Activated CD8-positive, alpha-beta memory T cell treated with anti-CD3 and anti-CD28 coated beads, Interleukin-2, amount 50 U/mL, for 1 hour (primary cell): ENCODE data around the gene PGAP2.

Experiments used
- DNase-seq: peaks from one replicate; pipeline ENCODE4 v3.0.0-alpha.2; 2020; ENCODE audit errors: extremely low read depth

The PGAP2 gene

DNA sequence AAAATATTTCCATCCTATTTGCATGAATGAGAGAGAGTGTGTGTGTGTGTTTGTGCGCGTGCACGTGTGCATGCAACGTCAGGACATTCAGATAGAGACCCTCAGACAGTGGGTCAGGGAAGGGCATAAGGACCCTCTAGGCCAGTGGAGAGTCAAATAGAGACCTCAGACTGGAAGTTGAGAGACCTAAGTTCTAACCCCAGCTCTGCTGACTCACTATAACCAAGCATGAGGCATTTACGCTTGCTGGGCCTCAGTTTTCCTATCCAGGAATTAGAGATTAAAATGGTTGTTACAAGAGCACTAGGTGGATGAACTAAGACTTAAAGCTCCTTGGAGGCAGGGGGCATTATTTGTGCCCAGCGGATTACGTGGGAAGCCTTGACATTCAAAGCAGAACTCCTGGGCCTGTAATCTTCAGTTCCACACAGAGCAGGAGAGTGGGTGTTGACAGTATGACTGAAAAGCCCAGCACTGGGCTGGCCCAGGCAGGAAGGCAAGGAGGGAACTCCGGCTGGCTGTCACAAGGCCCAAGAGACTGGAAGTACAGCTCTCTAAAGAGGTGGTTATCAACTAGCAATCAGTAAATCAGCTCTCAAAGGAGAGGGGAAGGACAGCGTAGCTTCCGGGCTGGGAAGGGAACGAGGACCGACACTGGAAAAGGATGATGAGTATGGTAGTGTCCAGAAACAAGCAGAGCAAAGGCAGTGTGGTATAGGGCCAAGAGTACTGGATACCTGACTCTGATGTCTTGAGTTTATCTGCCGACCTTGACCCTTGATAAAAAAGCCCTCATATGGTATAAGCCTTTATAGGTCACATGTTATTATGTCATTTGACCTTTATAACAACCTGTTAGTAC, 23.2 kb downstream of the PGAP2 start:
- DNase-seq: no peak

DNA sequence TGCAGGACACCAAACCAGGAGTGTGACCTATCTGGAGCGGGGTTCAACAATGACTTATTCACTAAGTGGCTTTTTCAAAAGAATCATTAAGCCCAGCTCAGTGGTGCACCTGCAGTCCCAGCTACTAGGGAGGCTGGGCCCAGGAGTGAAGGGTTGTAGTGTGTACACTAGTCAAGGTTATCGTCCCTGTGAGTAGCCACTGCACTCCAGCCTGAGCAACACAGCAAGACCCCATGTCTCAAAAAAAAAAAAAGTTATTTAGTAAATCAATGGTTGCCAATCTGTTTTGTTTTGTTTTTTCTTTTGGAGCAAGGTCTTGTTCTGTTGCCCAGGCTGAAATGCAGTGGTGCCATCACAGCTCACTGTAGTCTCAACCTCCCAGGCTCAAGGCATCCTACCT, 24.5 kb downstream of the PGAP2 start:
- no peak for DNase-seq

DNA sequence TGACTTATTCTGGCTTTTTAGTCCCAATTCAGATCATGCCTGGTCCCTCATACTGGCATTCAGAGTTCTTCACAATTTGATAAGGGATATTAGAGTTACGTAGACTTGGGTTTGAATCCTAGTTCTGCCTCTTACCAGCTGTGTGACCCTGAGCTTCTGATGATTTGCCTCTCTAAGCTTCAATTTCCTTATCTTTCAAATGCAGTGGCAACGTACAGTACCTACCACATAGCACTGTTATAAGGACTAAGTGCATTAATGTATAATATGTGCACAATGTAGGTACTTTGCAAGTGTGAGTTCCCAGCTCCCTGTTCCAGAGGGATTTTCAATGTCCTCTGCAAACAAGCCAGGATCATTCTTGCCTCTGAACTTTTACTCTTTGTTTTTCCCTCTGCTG, 25.1 kb downstream of the PGAP2 start:
- DNase-seq: no peak

DNA sequence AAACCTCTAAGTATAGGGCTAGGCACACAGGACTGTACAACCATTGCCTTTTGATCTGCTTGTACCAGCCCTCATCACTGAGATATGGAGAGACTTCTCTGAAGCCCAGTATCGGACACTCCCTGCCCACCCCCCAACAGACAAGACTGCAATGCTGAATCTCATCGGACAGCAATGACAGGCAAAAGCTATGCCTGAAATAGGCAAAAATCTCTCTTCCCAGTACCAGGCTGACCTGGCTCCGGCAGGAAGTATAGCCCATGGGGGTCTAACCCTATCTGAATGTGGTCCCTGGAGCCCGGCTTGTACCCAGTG, 25.9 kb downstream of the PGAP2 start:
- no peak for DNase-seq

DNA sequence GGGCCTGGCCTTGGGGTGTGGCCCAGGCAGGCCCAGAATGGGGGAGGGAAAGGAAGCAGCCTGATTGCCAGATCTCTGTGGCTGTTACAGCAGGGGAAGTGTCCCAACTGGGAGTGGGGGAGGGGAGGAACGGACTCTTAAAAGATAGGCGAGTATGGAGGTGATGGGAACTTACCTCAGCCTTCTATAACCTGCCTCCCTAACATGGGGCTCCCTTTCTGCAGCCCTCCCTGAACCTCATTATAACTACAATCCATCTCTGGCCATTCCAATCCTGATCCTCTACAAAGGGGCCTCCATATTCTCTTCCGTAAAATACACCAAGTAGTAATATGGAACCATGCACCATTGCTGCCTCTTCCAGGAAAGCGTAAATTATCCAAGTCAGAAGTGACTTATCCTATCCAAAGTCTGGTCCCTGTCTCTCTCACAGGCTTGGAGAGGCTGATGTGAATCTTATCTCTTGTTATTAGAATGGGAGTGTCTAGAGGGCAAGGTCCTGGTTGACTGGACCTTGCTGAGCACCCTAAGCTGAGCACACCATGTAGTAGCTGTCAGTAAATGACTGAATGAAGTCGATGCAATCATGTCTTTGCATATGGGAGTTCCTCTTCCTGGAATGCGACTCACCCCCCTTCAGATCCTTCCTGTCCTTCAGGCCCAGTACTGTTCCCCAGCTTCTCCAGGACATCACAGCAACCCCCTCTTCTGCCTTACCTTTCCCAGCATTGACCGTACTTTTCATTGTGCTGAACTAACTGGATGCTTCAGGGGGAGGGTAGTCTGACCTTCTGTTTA, 26.5 kb downstream of the PGAP2 start:
- DNase-seq: no peak

DNA sequence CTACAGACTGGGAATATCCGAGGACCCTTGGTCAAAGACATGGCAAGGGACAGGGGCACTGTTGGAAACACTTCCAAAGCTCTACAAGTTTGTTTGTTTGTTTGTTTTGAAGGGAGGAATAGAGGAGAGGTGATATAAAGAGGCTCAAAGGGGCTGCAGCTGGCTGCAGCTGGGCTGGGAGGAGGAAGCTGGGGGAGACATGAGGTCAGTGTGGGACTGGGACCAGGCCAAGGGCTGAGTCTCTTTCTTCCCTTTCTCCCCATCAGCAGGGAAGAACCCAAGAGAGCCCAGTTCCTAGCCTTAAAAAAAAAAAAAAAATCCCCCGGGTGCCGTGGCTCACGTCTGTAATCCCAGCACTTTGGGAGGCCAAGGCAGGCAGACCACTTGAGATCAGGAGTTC, 27.4 kb downstream of the PGAP2 start:
- DNase-seq: no peak

DNA sequence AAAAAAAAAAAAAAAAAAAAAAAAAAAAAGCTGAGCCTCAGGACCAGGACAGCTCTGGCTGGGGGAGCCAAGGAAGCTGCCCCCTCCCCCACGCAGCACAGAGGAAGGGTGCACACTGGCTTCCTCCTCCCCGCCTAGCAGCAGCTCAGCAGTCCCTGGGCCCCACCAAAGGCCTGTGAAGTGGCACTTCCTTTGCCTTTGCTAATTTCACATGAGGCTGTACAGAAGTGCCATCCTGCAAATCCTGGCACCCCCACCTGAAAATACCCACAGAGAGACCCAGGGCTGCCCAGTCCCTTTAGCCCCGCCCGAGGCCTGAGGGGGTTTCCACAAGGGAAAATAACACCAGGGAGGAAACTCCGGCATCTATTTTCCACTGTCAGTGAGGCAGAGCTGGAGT, 28.5 kb downstream of the PGAP2 start:
- no peak for DNase-seq

DNA sequence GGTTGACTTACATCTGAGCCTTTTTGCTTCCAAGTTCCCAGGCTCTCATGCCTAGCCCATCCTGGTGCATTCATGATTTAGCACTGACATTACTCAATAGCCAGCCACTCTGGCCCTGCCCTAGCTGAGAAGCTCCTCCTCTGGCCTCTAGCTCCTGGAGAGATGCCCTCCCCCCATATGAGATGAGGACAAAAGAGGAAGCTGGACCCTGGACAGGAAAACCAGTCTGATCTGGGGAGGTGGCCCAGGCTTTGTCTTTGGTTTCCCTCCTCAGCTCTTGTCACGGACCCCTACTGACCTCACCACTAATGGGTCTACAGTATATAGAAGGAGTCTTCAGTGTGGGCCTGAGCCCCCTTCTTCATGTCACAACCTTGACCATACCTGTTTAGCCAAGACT, 29.4 kb downstream of the PGAP2 start:
- DNase-seq: no peak

DNA sequence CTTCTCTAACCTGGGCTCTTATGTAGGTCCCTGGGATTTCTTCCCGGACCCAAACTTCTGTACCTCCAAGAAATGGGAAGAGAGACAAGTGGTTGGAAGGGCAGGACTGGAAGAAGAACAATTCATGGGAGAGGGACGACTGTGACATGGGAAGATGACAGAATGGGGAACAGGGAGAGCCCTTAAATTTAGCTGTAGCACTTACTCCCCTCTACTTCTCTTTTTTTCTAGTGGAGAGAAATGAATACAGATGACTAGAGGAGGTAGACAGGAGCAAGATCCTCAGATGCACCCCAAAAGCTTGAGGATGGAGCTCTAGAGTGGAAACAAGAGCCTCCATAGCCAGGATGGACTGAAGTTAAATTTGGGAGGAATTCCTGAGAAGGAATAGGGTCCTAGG, 30.1 kb downstream of the PGAP2 start:
- no peak for DNase-seq

DNA sequence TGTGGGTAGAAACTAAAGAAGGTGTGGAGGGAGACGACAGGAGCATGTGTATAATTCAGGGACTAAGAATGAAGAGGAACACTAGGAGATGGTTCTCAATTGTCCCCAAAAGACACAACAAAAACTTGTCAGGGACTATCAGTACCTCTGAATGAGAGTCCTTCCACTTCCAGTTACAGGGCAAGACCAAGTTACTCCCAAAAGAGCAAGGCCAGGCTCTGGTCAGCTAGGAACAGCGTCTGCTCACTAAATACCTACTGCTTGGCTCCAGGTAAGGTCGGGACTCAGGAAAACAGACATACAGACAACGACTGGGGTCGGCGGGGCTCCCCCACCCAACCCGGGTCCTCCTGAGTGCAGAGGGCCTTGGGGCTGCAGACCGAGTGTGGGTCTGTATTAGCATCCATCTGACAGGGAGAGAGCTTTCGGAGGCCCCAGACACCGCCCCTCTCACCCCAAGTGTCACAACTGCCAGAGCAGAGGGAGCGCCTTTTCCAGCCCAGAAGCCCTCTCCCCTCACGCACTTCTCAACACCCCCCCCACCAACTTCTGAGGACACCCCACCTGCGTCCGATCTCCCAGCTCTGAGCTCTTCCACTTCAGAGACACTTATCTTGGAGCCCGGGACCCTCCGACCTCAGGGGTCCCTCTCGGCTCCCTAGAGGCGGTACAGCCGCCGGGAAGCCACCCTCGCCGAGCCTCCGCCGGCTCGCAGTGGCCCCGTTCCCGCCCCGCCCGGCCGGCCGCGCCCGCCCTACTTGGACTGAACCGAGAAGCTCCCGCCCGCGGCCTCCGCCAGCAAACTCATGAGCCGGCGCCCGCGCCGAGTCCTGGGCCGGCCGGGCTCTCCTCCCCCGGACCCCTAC, 31.9 kb downstream of the PGAP2 start:
- no peak for DNase-seq

DNA sequence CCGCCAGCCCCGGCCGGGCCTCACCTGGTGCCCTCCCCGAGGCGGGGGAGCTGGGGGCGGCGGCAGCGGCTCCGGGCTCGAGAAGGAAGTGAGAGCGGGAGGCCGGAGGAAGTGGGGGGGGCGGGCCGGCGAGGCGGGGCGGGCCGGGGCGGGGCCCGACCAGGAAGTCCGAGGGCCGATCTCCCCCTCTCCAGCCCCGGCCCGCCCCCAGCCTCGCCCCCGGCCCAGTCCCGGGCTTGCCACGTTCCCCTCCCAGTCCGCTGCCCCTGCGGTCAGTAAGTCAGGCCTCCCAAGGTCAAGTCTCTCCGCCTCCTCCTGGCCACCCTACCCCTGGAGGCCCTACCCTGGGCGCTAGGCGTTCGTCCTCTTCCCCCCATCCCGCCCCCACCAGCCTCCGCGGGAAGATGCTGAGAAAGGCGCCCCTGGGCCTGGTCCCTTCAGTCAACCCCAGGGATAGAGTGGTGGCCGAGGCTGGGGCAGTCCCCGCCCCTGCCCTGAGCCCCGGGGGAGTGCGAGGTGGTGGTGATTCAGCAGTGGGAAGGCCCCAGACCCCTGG, 32.6 kb downstream of the PGAP2 start, which contains the start of gene RHOG:
TSS of gene RHOG (minus strand) at position 90 of the 556 bp plus-strand sequence. CDS start 12,821 bp downstream, outside the sequence.
- DNase-seq: no peak

DNA sequence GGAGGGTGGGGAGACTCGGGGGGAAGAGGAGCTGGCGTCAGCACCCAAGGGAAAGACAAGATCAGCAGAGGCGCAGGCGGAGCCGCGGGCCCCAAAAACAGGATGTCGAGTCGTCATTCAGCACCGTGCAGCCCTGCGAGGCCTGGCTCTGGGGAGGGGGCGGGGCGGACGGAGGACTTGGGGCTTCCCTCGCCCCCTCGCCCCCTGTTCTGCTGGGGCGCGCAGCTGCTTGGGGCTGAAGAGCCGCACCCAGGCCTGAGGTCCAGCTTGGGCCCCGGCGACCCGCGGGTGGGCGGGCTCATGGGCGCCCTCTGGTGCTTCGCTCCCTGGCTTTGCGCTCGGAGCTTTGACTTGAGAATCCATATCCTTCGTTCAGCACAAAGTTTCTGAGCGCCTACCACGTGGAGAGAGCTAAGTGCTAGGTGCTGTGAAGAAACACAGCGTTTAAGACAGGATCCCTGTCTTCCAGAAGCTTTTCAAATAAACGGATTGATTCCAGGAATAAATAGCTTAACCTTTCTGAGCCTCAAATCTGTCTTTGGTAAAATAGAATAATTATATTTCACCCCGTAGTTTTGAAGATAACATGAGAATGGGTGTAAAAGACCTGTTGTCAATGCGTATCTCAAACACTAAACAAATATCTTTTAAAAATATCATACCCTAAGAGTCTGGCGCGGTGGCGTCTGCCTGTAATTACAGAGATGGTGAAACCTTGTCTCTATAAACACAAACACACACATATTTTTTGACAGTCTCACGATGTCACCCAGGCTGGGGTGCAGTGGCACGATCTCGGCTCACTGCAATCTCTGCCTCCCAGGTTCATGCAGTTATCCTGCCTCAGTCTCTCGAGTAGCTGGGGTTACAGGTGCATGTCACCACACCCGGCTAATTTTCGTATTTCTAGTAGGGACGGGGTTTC, 33.3 kb downstream of the PGAP2 start:
- peak; percentile 87 for DNase-seq

DNA sequence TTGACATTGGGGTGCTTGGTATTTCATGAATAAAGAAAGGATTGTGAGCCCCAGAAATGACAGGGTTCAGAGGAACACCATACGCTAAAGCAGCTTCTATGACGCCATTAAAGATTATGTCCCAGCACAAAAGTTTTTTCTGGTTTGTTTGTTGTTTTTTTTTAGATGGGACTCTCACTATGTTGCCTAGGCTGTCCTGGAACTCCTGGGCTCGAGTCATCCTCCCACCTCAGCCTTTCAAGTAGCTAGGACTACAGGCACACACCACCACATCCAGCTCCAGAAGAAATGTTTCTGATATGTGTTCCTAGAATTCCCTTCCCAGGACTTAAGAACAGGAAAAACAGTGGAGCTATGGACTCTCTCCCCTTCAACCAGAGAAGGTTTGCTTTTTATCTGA, 35.0 kb downstream of the PGAP2 start:
- no peak for DNase-seq

DNA sequence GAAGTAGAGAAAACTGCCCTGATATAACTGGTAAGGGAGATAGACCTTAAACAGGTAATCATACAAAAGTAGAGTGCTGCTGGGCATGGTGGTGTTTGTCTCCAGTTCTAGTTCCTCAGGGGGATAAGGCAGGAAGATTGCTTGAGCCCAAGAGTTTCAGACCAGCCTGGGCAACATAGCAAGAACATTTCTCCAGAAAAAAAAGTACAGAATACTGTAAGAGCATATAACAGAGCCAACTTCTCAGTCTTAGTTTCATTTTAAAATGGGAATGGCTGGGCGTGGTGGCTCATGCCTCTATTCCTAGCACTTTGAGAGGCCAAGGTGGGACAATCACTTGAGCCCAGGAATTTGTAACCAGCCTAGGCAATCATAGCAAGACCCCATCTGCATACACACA, 36.9 kb downstream of the PGAP2 start:
- DNase-seq: no peak

DNA sequence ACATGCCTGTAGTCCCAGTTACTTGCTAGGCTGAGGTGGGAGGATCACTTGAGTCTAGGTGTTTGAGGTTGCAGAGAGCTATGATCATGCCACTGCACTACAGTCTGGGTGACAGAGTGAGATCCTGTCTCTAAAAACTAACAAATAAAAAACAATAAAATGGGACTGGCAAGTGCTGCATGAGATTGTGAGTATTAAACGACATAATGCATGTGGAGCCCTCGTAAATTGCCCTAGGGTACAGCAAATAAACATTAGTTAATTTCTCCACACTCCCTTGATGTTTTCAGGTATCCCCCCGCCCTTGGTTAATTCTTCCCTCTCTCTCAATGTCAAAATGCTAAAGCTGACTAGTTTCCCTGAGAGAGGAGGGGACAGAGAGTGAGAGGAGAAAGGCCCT, 37.3 kb downstream of the PGAP2 start:
- DNase-seq: no peak

DNA sequence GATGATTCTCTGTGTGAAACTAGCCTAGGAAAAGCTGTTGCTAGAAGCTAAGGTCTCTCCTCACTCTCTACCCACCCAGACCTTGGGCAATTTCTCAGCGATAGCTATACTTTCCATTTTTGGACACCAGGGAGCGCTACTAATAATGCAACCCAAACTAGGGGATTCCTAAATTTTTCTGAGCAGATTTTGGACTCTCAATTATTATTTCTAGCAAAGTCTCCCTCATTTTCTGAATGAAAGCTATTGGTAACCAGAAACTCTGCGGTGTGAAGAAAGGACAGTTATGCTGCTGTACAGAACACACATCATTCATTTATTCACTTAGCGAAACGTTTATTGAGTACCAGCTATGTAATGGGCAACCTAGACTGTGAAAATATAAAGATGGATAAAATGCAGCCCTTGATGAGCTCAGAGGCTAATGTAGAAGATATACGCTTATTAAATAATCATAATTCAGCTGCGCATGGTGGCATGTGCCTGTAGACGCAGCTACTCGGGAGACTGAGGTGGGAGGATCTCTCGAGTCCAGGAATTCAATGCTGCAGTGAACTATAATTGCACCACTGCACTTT, 41.0 kb downstream of the PGAP2 start:
- no peak for DNase-seq

DNA sequence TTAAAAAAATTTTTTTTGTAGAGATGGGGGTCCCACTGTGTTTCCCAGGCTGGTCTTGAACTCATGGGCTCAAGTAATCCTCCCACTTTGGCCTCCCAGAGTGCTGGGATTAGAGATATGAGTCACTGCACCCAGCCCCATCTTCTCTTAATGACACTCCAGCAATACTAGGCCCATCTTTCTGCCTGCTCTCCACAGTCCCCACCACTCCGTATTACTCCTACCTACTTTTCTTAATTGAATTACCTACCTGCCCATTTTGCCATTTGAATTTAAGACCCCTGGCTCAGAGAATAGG, 45.1 kb downstream of the PGAP2 start:
- no peak for DNase-seq

DNA sequence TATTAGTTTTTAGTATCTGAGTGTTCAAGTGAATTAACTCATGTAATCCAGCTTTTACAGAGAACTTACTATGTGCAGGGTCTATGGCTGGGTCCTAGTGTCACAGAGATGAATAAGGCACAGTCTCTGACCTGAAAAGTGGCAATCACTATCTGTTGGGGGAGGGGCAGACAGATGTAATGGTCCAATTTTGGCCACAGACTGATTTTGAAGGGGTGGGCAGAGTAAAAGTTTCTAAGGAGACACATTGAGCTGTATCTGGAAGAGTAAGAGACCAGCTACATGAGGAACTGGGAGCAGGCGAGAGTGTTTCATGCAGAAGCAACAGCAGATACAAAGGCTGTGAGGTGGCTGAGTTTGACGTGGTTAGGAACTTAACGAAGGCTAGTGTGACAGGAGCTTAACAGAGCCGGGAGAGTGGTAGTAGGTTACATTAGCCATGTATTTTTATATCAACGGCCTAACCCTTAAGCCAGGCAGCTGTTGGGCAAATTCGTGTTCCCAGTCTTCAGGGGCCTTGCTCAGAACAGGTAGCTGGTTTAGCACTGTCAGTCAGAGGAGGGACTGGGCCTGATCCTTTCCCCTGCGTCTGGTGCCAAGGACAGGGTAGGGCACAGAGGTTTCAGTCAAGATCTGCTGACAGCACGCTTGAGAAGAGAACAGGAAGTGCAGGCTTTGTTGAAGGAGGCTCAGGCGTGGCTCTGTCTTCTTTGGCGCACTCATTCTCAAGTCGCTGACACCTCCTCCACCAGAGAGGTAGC, 45.7 kb downstream of the PGAP2 start:
- DNase-seq: peak; percentile 55

DNA sequence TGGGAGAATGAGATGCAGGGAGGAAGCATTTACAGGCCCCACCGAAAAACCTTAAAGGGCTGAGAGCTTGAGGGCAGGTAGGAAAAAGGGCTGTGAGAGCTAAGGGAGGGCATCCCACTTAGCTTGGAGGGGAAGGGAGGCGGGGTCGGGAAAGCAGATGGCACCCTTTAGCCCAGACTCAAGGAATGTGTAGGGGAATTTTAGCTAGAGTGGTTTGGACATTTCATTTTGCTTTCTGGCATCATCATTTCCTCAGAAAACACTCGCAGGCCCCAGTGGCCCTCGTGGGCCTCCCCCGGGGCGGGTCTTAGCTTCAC, 46.3 kb downstream of the PGAP2 start:
- DNase-seq: no peak
